Astrocyte (in vitro differentiated cells and primary cell): ENCODE results near the gene TYK2. TPM values are rescaled to one million over a fixed set of nuclear protein-coding genes. Genes with fewer than 3 reads are reported as not detected.

ENCODE experiments used
- DNase-seq: peaks from one replicate; pipeline ENCODE4 v3.0.0-alpha.2; 2010; ENCODE audit warnings: low read depth
- FAIRE-seq: peaks from 2 replicates; lab custom pipeline; 2011; peaks lifted over from hg19 to GRCh38; lab: Jason Lieb, UNC
- H2AFZ ChIP-seq: 2 replicates; pipeline ENCODE4 v1.6.0; 2012; ENCODE audit warnings: low read depth, low read length, inconsistent platforms
- H3K27ac ChIP-seq: 2 replicates; pipeline ENCODE4 v1.5.1; 2011; ENCODE audit warnings: low read depth, low read length, inconsistent platforms
- H3K27me3 ChIP-seq: 2 replicates; pipeline ENCODE4 v1.6.0; 2011; ENCODE audit warnings: low read length, inconsistent platforms; ENCODE audit not compliant: insufficient read depth
- H3K36me3 ChIP-seq: 2 replicates; pipeline ENCODE4 v1.5.1; 2011; ENCODE audit warnings: low read length, inconsistent platforms; ENCODE audit not compliant: insufficient read depth
- H3K4me1 ChIP-seq: 2 replicates; pipeline ENCODE4 v1.5.1; 2011; ENCODE audit warnings: low read length, inconsistent platforms; ENCODE audit not compliant: insufficient read depth
- H3K4me2 ChIP-seq: 2 replicates; pipeline ENCODE4 v1.6.0; 2012; ENCODE audit warnings: low read length, inconsistent platforms
- H3K4me3 ChIP-seq: 2 replicates; pipeline ENCODE4 v1.5.1; 2011; ENCODE audit warnings: low read depth, mild to moderate bottlenecking, low read length, inconsistent platforms; ENCODE audit not compliant: insufficient read depth
- H3K79me2 ChIP-seq: 2 replicates; pipeline ENCODE4 v1.6.0; 2012; ENCODE audit warnings: mild to moderate bottlenecking, low read length, inconsistent platforms; ENCODE audit not compliant: insufficient read depth
- H3K9ac ChIP-seq: 2 replicates; pipeline ENCODE4 v1.6.0; 2012; ENCODE audit warnings: mild to moderate bottlenecking, low read length, inconsistent platforms
- H3K9me3 ChIP-seq: 2 replicates; pipeline ENCODE4 v1.5.1; 2012; ENCODE audit warnings: low read depth, mild to moderate bottlenecking, low read length, inconsistent platforms; ENCODE audit not compliant: insufficient read depth
- H4K20me1 ChIP-seq: 2 replicates; pipeline ENCODE4 v1.6.0; 2012; ENCODE audit warnings: low read length, inconsistent platforms; ENCODE audit not compliant: insufficient read depth
- H3K27ac Mint-ChIP-seq: one replicate; pipeline ENCODE4 v1.8.0; 2021; ENCODE audit warnings: mild to moderate bottlenecking, mixed read lengths; ENCODE audit not compliant: unreplicated experiment
- H3K27me3 Mint-ChIP-seq: one replicate; pipeline ENCODE4 v1.8.0; 2021; ENCODE audit warnings: low read depth, mixed read lengths; ENCODE audit not compliant: unreplicated experiment
- H3K36me3 Mint-ChIP-seq: one replicate; pipeline ENCODE4 v1.8.0; 2021; ENCODE audit warnings: low read depth, mixed read lengths; ENCODE audit not compliant: unreplicated experiment
- H3K4me1 Mint-ChIP-seq: one replicate; pipeline ENCODE4 v1.8.0; 2021; ENCODE audit warnings: low read depth, mixed read lengths; ENCODE audit not compliant: unreplicated experiment
- H3K4me3 Mint-ChIP-seq: one replicate; pipeline ENCODE4 v1.8.0; 2021; ENCODE audit warnings: mild to moderate bottlenecking, moderate library complexity, mixed read lengths; ENCODE audit not compliant: unreplicated experiment
- H3K9me3 Mint-ChIP-seq: one replicate; pipeline ENCODE4 v1.8.0; 2021; ENCODE audit warnings: mild to moderate bottlenecking, mixed read lengths; ENCODE audit not compliant: unreplicated experiment
- EZH2 ChIP-seq: IDR thresholded peaks from 2 replicates; pipeline ENCODE4 v1.6.1; 2012; ENCODE audit warnings: mild to moderate bottlenecking, low read length, inconsistent platforms; ENCODE audit not compliant: insufficient read depth
- total RNA-seq: library from RNA; stranded (reverse); gene quantifications from 2 replicates; pipeline ENCODE4 v1.2.1, GENCODE V29; 2021
- TF ChIP-seq, protein P1 (sequence below): IDR thresholded peaks from 2 replicates; pipeline ENCODE4 v1.5.1; 2011; ENCODE audit warnings: low read depth, mild to moderate bottlenecking, inconsistent platforms, low read length, moderate library complexity; ENCODE audit not compliant: insufficient read depth

The TYK2 gene
- total RNA-seq, 1 donor from 2014 or later, result 76.5 TPM

GRCh38 chr19:10333758-10334587, 46.4 kb downstream of the TYK2 start:
- peak overlapping the region; percentile 96 for H3K4me3 Mint-ChIP-seq
- H3K27me3 Mint-ChIP-seq, result peaks cover 7% of the 10 kb centered on the region
- FAIRE-seq (no peak), DNase-seq (peak; percentile 5)
- Histone ChIP-seq H3K79me2 (peaks cover 38% of the 10 kb centered on the region), H3K4me3 (peak overlapping the region; percentile 85), H3K36me3 (peaks cover 5% of the 10 kb centered on the region), H2AFZ (peak overlapping the region; percentile 91), H3K9me3 (no peaks in the 10 kb centered on the region), H3K4me2 (peak overlapping the region; percentile 99), H3K9ac (peak overlapping the region; percentile 96), H4K20me1 (peaks cover 31% of the 10 kb centered on the region), H3K27ac (peak overlapping the region; percentile 21), H3K27me3 (no peaks in the 10 kb centered on the region), H3K4me1 (peaks cover 14% of the 10 kb centered on the region)
- peaks cover 2% of the 10 kb centered on the region for H3K4me1 Mint-ChIP-seq
- TF ChIP-seq, protein P1, sequence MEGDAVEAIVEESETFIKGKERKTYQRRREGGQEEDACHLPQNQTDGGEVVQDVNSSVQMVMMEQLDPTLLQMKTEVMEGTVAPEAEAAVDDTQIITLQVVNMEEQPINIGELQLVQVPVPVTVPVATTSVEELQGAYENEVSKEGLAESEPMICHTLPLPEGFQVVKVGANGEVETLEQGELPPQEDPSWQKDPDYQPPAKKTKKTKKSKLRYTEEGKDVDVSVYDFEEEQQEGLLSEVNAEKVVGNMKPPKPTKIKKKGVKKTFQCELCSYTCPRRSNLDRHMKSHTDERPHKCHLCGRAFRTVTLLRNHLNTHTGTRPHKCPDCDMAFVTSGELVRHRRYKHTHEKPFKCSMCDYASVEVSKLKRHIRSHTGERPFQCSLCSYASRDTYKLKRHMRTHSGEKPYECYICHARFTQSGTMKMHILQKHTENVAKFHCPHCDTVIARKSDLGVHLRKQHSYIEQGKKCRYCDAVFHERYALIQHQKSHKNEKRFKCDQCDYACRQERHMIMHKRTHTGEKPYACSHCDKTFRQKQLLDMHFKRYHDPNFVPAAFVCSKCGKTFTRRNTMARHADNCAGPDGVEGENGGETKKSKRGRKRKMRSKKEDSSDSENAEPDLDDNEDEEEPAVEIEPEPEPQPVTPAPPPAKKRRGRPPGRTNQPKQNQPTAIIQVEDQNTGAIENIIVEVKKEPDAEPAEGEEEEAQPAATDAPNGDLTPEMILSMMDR, result no peak
- TF ChIP-seq EZH2, result no peak
- H3K36me3 Mint-ChIP-seq, result peaks cover 6% of the 10 kb centered on the region
- H3K9me3 Mint-ChIP-seq, result no peaks in the 10 kb centered on the region
- H3K27ac Mint-ChIP-seq, result peak overlapping the region; percentile 95

GRCh38 chr19:10332965-10333757, 47.2 kb downstream of the TYK2 start, which contains the start of gene RAVER1:
TSS of gene RAVER1 (minus strand) at chr19:10333529. CDS start at chr19:10333507, 22 bp downstream.
- peak within 1 kb of the TSS; percentile 91 for H2AFZ ChIP-seq
- FAIRE-seq, result no peak

More at GRCh38 chr19:10332965-10333757, 47.2 kb downstream of the TYK2 start, which contains the start of gene RAVER1:
- peak within 1 kb of the TSS; percentile 95 for H3K27ac Mint-ChIP-seq
- Histone ChIP-seq H3K9ac (peak within 1 kb of the TSS; percentile 96), H3K4me3 (peak within 1 kb of the TSS; percentile 85), H4K20me1 (peaks cover 38% of the 10 kb centered on the region), H3K9me3 (no peaks in the 10 kb centered on the region), H3K4me1 (peaks cover 14% of the 10 kb centered on the region), H3K27me3 (no peaks in the 10 kb centered on the region), H3K36me3 (peaks cover 5% of the 10 kb centered on the region), H3K4me2 (peak within 1 kb of the TSS; percentile 99), H3K27ac (peak within 1 kb of the TSS; percentile 97), H3K79me2 (peaks cover 42% of the 10 kb centered on the region)
- peaks cover 2% of the 10 kb centered on the region for H3K4me1 Mint-ChIP-seq
- no peaks in the 10 kb centered on the region for H3K27me3 Mint-ChIP-seq
- TF ChIP-seq EZH2, result no peak
- TF ChIP-seq, protein P1, result no peak
- no peaks in the 10 kb centered on the region for H3K9me3 Mint-ChIP-seq
- H3K4me3 Mint-ChIP-seq, result peak within 1 kb of the TSS; percentile 96
- peaks cover 6% of the 10 kb centered on the region for H3K36me3 Mint-ChIP-seq
- peak; percentile 90 for DNase-seq
